GM19238 (cell line): ENCODE measurements around the gene PARM1.

Source experiments
- DNase-seq: peaks from one replicate; pipeline ENCODE4 v3.0.0; 2011; ENCODE audit warnings: low spot score; ENCODE audit not compliant: insufficient read length

The PARM1 gene

GRCh38 chr4:75030028-75030427 lies 97.1 kb downstream of the PARM1 start:
- DNase-seq: no peak

GRCh38 chr4:75030649-75031235 lies 97.8 kb downstream of the PARM1 start:
- no peak for DNase-seq

- no peak for DNase-seq
Measured at GRCh38 chr4:75031775-75032174, 98.9 kb downstream of the PARM1 start.

GRCh38 chr4:75034523-75034922 lies 101.6 kb downstream of the PARM1 start:
- no peak for DNase-seq

GRCh38 chr4:75035321-75035720 lies 102.4 kb downstream of the PARM1 start:
- DNase-seq: no peak

- no peak for DNase-seq
Measured at GRCh38 chr4:75036046-75036830, 103.3 kb downstream of the PARM1 start.

GRCh38 chr4:75037252-75037651 lies 104.3 kb downstream of the PARM1 start:
- no peak for DNase-seq

GRCh38 chr4:75038376-75038775 lies 105.5 kb downstream of the PARM1 start:
- no peak for DNase-seq

GRCh38 chr4:75040703-75041102 lies 107.8 kb downstream of the PARM1 start:
- no peak for DNase-seq

- DNase-seq: no peak
Measured at GRCh38 chr4:75042601-75043208, 109.8 kb downstream of the PARM1 start.

- no peak for DNase-seq
Measured at GRCh38 chr4:75046226-75046625, 113.3 kb downstream of the PARM1 start.

- DNase-seq: no peak
Measured at GRCh38 chr4:75046641-75047040, 113.7 kb downstream of the PARM1 start.

- DNase-seq: no peak
Measured at GRCh38 chr4:75048208-75048879, 115.4 kb downstream of the PARM1 start.

GRCh38 chr4:75051431-75051830 lies 118.5 kb downstream of the PARM1 start:
- DNase-seq: no peak

GRCh38 chr4:75053352-75053751 lies 120.4 kb downstream of the PARM1 start:
- DNase-seq: no peak

- no peak for DNase-seq
Measured at GRCh38 chr4:75054078-75054477, 121.2 kb downstream of the PARM1 start.

- DNase-seq: no peak
Measured at GRCh38 chr4:75056277-75056676, 123.4 kb downstream of the PARM1 start.

GRCh38 chr4:75057369-75057768 lies 124.5 kb downstream of the PARM1 start:
- DNase-seq: no peak

- no peak for DNase-seq
Measured at GRCh38 chr4:75058486-75058885, 125.6 kb downstream of the PARM1 start.

GRCh38 chr4:75063433-75063832 lies 130.5 kb downstream of the PARM1 start:
- no peak for DNase-seq

- DNase-seq: no peak
Measured at GRCh38 chr4:75065909-75066308, 133.0 kb downstream of the PARM1 start.

GRCh38 chr4:75069493-75070074 lies 136.7 kb downstream of the PARM1 start:
- DNase-seq: no peak
